GM21423 (cell line): ENCODE measurements around the gene RTF1.

Source experiments
- ATAC-seq: cut with Tn5 transposase; IDR thresholded peaks from one replicate; pipeline ENCODE4 v1.9.1; 2021; ENCODE audit warnings: mild to moderate bottlenecking, moderate library complexity; ENCODE audit not compliant: unreplicated experiment

RTF1 gene

DNA sequence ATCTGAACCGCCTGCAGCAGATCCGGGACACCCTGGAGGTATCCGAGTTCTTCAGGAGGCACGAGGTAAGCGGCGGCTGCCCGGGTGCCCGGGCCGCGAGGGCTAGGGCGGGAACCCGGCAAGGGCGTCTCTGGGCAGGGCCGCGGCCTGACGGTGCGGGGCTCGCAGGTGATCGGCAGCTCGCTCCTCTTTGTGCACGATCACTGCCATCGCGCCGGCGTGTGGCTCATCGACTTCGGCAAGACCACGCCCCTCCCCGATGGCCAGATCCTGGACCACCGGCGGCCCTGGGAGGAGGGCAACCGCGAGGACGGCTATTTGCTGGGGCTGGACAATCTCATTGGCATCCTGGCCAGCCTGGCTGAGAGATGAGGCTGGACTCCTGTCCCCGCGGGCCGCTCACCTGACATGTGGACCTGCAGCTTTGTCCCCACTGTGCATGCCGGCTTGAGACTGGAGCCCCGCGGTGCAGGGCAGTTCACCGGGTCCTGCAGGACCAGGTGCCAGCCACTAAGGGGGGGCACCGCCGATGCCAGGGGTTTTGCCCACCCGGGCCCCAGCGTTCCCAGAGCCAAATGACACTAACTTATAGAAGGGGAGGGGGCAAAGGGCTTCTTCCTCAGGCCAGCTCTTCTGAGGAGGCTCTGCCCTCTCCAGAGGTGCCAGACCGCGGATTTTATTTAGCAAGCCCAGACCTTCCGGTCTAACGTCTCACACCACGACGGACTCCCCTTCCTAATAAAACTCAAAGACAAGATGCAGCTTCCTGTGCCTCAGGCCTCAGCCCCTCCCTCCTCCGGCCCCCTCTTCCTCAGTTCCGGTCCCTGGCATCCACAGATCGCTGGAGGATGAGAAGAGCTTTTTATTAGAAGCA, 86.1 kb downstream of the RTF1 start:
- ATAC-seq: no peak

- ATAC-seq: no peak
Observed at GRCh38 chr15:41503669-41504010, 86.7 kb downstream of the RTF1 start.

GRCh38 chr15:41504751-41505492, 88.0 kb downstream of the RTF1 start:
- ATAC-seq: no peak

DNA sequence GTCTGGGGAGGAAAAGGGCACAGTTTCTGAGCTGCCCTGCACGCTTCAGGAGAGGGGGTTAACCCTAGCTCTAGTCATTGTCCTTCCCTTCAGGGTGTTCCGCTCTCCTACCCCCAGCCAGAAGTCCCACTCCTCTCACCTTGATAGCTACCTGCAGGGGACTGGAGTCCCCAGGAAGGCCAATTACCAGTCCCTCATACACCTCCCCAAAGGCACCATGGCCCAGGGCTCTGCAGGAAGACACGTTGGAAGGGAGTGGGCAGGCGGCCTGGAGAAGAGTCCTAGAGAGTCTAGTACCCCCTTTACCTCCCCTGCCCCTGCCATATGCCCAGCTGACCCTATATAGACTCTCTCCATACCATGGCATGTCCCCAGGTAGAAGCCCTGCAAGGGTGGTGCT, 88.9 kb downstream of the RTF1 start:
- no peak for ATAC-seq

DNA sequence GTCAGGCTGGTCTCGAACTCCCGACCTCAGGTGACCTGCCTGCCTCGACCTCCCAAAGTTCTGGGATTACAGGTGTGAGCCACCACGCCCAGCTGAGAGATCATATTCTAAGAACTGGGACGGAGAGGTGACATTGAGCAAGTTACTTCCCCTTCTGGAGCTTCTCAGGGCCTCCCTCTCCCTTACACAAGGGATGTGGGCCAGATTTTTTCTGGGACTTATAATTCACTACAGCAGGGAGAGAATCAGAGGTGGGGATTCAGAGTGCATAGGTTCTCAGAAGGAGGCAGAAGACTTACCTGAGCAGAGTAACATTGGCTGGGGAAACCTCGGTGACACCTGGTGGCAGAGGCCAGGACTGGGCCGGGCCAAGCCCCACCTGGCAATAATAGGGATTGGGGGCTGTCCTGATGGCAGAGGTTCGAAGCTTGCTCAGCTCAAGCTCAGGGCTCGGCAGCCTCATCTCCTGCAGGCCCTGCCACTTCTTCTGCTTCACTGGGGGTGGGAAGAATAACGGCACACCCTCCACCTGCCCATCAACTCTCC, 90.0 kb downstream of the RTF1 start:
- ATAC-seq: no peak

GRCh38 chr15:41507820-41508290, 91.0 kb downstream of the RTF1 start:
- no peak for ATAC-seq

DNA sequence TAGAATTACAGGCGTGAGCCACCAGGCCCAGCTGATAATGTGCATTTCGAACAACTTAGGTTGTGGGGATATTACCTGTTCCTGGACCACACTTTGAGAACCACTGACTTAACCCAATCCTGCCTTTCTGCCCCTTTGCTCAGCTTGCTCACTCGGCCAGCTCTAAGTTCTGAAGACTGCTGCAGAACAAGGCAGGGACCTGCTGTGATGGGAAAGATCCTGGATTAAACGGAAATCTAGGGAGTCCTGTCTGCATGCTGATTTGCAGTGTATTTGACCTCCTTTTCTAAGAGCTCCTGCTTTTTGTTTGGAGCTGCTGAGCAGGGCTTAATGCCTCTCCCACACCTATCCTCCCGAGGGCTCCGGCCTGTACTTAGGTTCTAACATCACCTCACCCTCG, 93.8 kb downstream of the RTF1 start:
- no peak for ATAC-seq

- ATAC-seq: no peak
Observed at GRCh38 chr15:41511331-41511898, 94.5 kb downstream of the RTF1 start.

GRCh38 chr15:41511899-41512369, 95.0 kb downstream of the RTF1 start:
- ATAC-seq: no peak

- ATAC-seq: no peak
Observed at GRCh38 chr15:41512512-41512939, 95.6 kb downstream of the RTF1 start.

DNA sequence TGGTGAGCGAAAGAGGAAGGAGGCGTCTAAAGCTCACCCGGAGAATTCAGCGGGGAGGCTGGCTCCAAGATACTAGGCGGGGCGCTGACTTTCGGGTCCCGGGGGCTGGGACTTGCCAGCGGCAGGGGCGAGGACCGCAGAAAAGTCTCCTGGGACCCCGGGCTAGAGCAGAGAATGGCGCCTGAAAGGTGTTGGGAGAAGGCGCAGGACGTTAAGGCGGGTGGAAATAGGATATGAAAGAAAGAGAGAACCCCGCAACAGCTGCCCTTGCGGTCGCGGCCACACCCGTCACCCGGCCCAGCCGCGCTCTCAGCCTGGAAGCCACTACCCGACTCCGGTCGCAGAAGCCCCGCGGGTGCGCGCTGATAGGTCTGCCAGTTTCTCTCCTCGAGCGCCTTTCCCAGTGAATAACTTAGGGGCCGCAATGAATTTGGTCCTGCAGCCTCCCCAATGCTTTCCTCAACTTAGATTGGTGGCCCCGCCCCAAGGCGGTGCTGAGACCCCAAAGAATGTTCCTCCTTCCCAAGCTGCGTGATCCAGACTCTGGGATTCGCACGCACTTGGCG, 96.1 kb downstream of the RTF1 start:
- no peak for ATAC-seq

GRCh38 chr15:41513506-41514227, 96.8 kb downstream of the RTF1 start, which contains the start of gene LTK:
LTK (minus strand) TSS chr15:41513827; CDS start chr15:41513709, 118 bp downstream.
- no peak for ATAC-seq

DNA sequence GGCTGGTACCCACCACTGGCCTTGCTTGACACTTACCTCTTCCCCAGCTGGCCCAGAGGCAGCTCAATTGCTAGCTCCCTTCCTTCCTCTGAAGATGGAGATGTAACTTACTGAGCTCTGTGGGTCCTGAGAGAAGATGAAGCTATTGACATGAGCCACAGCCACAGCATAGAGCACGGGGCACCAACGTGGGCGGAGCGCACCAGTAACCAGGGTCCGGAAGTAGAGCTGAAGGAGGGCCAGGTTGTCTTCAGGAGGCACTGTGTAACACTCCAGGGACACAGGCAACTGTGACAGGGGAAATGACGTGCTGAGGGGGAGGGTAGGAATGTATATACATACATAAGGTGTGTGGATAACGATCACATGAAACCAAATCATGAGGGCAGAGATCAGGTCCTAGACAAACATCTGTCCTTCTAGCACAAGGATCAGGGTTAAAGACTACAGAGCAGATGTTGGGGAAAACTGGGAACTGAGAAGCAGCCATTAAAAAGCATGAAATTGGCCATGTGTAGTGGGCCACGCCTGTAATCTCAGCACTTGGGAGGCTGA, 101.1 kb downstream of the RTF1 start:
- ATAC-seq: no peak

- ATAC-seq: no peak
Observed at GRCh38 chr15:41520636-41521035, 103.7 kb downstream of the RTF1 start.

DNA sequence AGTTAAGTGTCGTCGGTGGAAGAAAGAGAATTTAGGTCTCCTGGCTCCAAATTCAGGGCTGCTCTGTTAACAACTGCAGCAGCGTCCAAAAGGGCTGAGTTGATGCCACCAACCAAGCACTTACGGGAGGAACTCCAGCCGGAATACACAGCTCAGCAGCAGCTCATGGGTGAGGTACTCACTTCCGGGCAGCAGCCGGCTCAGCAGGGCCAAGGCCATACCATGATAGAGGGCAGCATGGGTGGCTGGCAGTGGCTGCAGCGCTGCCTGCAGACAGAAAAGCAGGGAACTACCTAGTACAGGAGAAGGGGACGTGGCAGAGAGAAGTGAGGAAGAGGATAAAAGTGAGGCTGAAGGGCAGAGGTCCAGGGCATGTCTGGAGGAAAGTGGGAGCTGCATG, 104.7 kb downstream of the RTF1 start:
- ATAC-seq: no peak

DNA sequence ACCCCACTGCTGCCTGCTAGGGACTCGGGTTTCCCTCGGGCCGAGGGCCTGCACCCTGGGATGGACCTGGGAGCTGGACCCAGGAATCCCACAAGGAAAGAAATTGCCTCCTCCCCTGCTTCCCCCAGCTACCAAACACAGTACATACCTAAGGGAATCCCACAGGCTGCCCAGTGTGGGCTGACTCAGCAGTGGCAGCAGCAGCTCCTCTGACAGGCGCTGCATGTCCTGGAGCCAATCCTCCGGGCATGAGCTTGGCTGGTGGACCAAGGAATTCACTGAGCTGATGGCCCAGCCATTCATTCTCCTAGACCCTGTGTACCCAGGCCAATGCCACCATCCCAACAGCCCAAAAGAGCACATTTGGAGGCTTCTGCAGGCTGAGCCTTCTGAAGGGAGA, 106.2 kb downstream of the RTF1 start:
- no peak for ATAC-seq

DNA sequence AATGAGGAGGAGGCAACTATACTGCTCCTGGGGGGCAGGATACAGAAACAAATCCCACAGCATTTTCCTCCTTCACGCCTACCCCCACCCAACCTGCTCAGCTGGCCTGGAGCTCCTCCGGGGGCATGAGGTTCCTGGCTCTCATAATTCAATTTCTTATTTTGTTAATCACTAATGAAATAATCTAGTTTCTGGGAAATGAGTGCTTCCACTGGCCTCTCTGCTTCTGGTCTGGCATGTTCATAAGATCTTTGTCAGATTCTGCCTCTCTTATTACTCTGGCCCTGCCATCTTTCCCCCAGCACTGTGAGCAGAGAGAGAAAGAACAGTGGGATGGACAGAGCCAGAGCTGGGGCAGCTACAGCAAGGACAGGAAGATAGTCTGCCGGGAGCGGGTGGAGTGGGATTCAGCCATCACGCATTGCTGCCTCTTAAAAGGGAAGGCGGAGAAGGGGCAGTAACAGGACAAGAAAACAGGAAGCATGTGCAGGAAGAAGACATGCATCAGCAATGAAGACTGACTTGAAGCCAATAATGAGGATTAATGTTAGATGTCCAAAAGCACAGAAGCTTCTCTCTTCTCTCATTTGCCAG, 113.6 kb downstream of the RTF1 start:
- ATAC-seq: no peak
